ENCODE data around the gene CYP19A1.
A peak's percentile ranks its signal among the peaks of the same experiment; 100 is the strongest.
"Not testable (repeated sequence)": the region's sequence is repeated elsewhere in the genome, so short reads cannot be mapped to it uniquely, and the experiment has no call there.

CYP19A1 gene

GRCh38 chr15:51201581-51201980, 136.8 kb downstream of the CYP19A1 start:
- no peak for DNase-seq

GRCh38 chr15:51200792-51201191, 137.6 kb downstream of the CYP19A1 start:
- no peak for DNase-seq

GRCh38 chr15:51199541-51199940, 138.9 kb downstream of the CYP19A1 start:
- no peak for DNase-seq

- no peak for DNase-seq
Observed at GRCh38 chr15:51198701-51199232, 139.6 kb downstream of the CYP19A1 start.

GRCh38 chr15:51195459-51195858, 142.9 kb downstream of the CYP19A1 start:
- DNase-seq, result no peak

GRCh38 chr15:51193979-51194378, 144.4 kb downstream of the CYP19A1 start:
- no peak for DNase-seq

GRCh38 chr15:51193526-51193925, 144.9 kb downstream of the CYP19A1 start:
- DNase-seq, result no peak

GRCh38 chr15:51192521-51193280, 145.7 kb downstream of the CYP19A1 start:
- DNase-seq, result peak; percentile 62

GRCh38 chr15:51191766-51192165, 146.6 kb downstream of the CYP19A1 start:
- DNase-seq, result no peak

- DNase-seq, result no peak
Observed at GRCh38 chr15:51191072-51191670, 147.2 kb downstream of the CYP19A1 start.

- no peak for DNase-seq
Observed at GRCh38 chr15:51190424-51191068, 147.8 kb downstream of the CYP19A1 start.

GRCh38 chr15:51189669-51190385, 148.6 kb downstream of the CYP19A1 start:
- DNase-seq, result no peak

GRCh38 chr15:51188791-51189190, 149.6 kb downstream of the CYP19A1 start:
- not testable (repeated sequence) for DNase-seq

- DNase-seq, result no peak
Observed at GRCh38 chr15:51186891-51187290, 151.5 kb downstream of the CYP19A1 start.

- DNase-seq, result no peak
Observed at GRCh38 chr15:51186181-51186705, 152.2 kb downstream of the CYP19A1 start.

GRCh38 chr15:51185213-51186159, 152.9 kb downstream of the CYP19A1 start:
- DNase-seq, result no peak

- DNase-seq, result no peak
Observed at GRCh38 chr15:51184627-51185026, 153.8 kb downstream of the CYP19A1 start.

- DNase-seq, result no peak
Observed at GRCh38 chr15:51183076-51183475, 155.3 kb downstream of the CYP19A1 start.

GRCh38 chr15:51181905-51182304, 156.5 kb downstream of the CYP19A1 start:
- no peak for DNase-seq

GRCh38 chr15:51181221-51181620, 157.2 kb downstream of the CYP19A1 start:
- no peak for DNase-seq

- no peak for DNase-seq
Observed at GRCh38 chr15:51180534-51180933, 157.9 kb downstream of the CYP19A1 start.

GRCh38 chr15:51180011-51180410, 158.4 kb downstream of the CYP19A1 start:
- no peak for DNase-seq
